ENCODE results near the gene HCRTR1.

DNA sequence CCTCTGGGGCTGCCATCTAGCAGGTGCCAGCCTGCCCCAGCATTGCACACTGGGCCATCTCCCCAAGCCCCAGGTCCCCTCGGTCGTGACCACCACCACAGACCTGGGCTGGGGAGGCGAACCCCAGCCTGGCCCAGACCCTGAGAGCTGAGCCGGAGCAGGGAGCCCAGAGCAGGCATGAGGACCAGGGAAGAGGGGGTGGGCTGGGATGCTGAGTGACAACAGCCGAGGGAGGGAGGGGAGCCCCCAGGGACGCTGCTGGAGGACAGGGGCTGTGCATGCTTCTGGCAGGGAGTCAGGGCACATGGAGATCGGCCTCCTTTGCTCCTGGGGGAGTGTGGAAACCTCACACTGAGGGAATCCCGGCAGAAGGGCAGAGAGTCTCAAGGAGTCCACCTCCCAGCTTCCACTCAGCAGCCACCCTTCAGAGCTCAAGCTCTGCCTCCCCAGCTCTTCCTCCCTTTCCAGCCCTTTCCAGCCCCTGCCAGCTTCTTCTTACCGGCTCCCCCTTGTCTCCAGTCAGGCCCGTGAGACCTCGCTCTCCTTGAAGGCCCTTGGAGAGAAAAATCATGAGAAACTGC, 50.9 kb downstream of the HCRTR1 start:
- no peak for TF ChIP-seq CTCF (IDR thresholded peaks at IDR 0.05)
- TF ChIP-seq POLR2A (IDR thresholded peaks at IDR 0.05) = no peak
- no peak for TF ChIP-seq POLR2AphosphoS5 (IDR thresholded peaks at IDR 0.05)
